ENCODE measurements around the gene CHCHD2. TPM values are rescaled to one million over a fixed set of nuclear protein-coding genes. Genes with fewer than 3 reads are reported as not detected.

Gene CHCHD2
- total and polyA plus RNA-seq, 2 of the 13 experiments (the other 11 are each of a cell fraction or from before 2014, with no cell fraction given), result 330 to 572 TPM

GRCh38 chr7:56074371-56074791 lies 31.9 kb downstream of the CHCHD2 start (continued):
- TF ChIP-seq KDM2A (CRISPR knock-in tag; IDR thresholded peaks at IDR 0.05; ENCODE audit: borderline replicate concordance, low read depth), result peak; percentile 79
- TF ChIP-seq POGZ (CRISPR knock-in tag; IDR thresholded peaks at IDR 0.05), result peak; percentile 80
- TF ChIP-seq, protein P1, sequence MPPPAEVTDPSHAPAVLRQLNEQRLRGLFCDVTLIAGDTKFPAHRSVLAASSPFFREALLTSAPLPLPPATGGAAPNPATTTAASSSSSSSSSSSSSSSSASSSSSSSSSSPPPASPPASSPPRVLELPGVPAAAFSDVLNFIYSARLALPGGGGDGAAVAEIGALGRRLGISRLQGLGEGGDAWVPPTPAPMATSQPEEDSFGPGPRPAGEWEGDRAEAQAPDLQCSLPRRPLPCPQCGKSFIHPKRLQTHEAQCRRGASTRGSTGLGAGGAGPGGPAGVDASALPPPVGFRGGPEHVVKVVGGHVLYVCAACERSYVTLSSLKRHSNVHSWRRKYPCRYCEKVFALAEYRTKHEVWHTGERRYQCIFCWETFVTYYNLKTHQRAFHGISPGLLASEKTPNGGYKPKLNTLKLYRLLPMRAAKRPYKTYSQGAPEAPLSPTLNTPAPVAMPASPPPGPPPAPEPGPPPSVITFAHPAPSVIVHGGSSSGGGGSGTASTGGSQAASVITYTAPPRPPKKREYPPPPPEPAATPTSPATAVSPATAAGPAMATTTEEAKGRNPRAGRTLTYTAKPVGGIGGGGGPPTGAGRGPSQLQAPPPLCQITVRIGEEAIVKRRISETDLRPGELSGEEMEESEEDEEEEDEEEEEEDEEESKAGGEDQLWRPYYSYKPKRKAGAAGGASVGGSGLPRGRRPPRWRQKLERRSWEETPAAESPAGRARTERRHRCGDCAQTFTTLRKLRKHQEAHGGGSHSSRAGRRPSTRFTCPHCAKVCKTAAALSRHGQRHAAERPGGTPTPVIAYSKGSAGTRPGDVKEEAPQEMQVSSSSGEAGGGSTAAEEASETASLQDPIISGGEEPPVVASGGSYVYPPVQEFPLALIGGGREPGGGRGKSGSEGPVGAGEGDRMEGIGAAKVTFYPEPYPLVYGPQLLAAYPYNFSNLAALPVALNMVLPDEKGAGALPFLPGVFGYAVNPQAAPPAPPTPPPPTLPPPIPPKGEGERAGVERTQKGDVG (CRISPR knock-in tag; IDR thresholded peaks at IDR 0.05; ENCODE audit: borderline replicate concordance), result no peak
- TF ChIP-seq KAT8 (CRISPR knock-in tag; IDR thresholded peaks at IDR 0.05), result peak; percentile 64; the same call in 1 of the 2 replicates
- peak in 1 of 2 experiments; percentile 31; a peak in 1 of 4 replicates for TF ChIP-seq MAFK (conservative IDR thresholded peaks at IDR 0.05 in 1 of 2, IDR thresholded peaks at IDR 0.05 in 1 of 2; ENCODE audit: low read length in 2 of 2)
- TF ChIP-seq, protein P2, sequence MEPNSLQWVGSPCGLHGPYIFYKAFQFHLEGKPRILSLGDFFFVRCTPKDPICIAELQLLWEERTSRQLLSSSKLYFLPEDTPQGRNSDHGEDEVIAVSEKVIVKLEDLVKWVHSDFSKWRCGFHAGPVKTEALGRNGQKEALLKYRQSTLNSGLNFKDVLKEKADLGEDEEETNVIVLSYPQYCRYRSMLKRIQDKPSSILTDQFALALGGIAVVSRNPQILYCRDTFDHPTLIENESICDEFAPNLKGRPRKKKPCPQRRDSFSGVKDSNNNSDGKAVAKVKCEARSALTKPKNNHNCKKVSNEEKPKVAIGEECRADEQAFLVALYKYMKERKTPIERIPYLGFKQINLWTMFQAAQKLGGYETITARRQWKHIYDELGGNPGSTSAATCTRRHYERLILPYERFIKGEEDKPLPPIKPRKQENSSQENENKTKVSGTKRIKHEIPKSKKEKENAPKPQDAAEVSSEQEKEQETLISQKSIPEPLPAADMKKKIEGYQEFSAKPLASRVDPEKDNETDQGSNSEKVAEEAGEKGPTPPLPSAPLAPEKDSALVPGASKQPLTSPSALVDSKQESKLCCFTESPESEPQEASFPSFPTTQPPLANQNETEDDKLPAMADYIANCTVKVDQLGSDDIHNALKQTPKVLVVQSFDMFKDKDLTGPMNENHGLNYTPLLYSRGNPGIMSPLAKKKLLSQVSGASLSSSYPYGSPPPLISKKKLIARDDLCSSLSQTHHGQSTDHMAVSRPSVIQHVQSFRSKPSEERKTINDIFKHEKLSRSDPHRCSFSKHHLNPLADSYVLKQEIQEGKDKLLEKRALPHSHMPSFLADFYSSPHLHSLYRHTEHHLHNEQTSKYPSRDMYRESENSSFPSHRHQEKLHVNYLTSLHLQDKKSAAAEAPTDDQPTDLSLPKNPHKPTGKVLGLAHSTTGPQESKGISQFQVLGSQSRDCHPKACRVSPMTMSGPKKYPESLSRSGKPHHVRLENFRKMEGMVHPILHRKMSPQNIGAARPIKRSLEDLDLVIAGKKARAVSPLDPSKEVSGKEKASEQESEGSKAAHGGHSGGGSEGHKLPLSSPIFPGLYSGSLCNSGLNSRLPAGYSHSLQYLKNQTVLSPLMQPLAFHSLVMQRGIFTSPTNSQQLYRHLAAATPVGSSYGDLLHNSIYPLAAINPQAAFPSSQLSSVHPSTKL (CRISPR knock-in tag; IDR thresholded peaks at IDR 0.05), result 0 out of 2 replicates have a peak, but pooled peaks have one; percentile 33
- 0 out of 2 replicates have a peak, but pooled peaks have one; percentile 19 for TF ChIP-seq ZNF605 (CRISPR knock-in tag; IDR thresholded peaks at IDR 0.05)
- no peak for TF ChIP-seq ZNF326 (CRISPR knock-in tag; IDR thresholded peaks at IDR 0.05; ENCODE audit: borderline replicate concordance)
- TF ChIP-seq CEBPG (CRISPR knock-in tag; IDR thresholded peaks at IDR 0.05), result no peak
- no peak for TF ChIP-seq CBFB (CRISPR knock-in tag; IDR thresholded peaks at IDR 0.05)
- TF ChIP-seq ZNF501 (CRISPR knock-in tag; IDR thresholded peaks at IDR 0.05), result peak; percentile 38; the same call in 1 of the 2 replicates
- peak; percentile 23; the same call in 1 of the 2 replicates for TF ChIP-seq RXRA (CRISPR knock-in tag; IDR thresholded peaks at IDR 0.05)
- no peak for TF ChIP-seq KDM4B (CRISPR knock-in tag; IDR thresholded peaks at IDR 0.05)
- peak; percentile 93 for TF ChIP-seq CTCF (CRISPR knock-in tag; IDR thresholded peaks at IDR 0.05)
- no peak for TF ChIP-seq IRF2 (CRISPR knock-in tag; IDR thresholded peaks at IDR 0.05)
- TF ChIP-seq, protein P3, sequence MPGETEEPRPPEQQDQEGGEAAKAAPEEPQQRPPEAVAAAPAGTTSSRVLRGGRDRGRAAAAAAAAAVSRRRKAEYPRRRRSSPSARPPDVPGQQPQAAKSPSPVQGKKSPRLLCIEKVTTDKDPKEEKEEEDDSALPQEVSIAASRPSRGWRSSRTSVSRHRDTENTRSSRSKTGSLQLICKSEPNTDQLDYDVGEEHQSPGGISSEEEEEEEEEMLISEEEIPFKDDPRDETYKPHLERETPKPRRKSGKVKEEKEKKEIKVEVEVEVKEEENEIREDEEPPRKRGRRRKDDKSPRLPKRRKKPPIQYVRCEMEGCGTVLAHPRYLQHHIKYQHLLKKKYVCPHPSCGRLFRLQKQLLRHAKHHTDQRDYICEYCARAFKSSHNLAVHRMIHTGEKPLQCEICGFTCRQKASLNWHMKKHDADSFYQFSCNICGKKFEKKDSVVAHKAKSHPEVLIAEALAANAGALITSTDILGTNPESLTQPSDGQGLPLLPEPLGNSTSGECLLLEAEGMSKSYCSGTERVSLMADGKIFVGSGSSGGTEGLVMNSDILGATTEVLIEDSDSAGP (CRISPR knock-in tag; IDR thresholded peaks at IDR 0.05; ENCODE audit: borderline replicate concordance), result peak; percentile 20; the same call in 1 of the 2 replicates
- TF ChIP-seq SMC3 (IDR thresholded peaks at IDR 0.05; ENCODE audit: low read length), result peak; percentile 94
- TF ChIP-seq ZNF710 (CRISPR knock-in tag; IDR thresholded peaks at IDR 0.05; ENCODE audit: borderline replicate concordance), result no peak

Data from HepG2 (cell line).